Suprapubic skin (tissue), 4 donors: Measurements from ENCODE around the gene VCAN. TPM values are rescaled to one million over a fixed set of nuclear protein-coding genes. Genes with fewer than 3 reads are reported as not detected.

Source experiments
- DNase-seq, 2 donors: peaks; one replicate each; pipeline ENCODE4 v3.0.0-alpha.2; 2019; ENCODE audit warnings: low spot score in 2 of 2
- H3K27ac ChIP-seq: fragments of 200-600 bp; sonication (generic); one replicate; pipeline ENCODE4 v1.5.1; 2019
- H3K27me3 ChIP-seq: fragments of 200-600 bp; sonication (generic); one replicate; pipeline ENCODE4 v1.5.1; 2019
- H3K36me3 ChIP-seq: fragments of 200-600 bp; sonication (generic); one replicate; pipeline ENCODE4 v1.5.1; 2019
- H3K4me1 ChIP-seq: fragments of 200-600 bp; sonication (generic); one replicate; pipeline ENCODE4 v1.5.1; 2019
- H3K4me3 ChIP-seq: fragments of 200-600 bp; sonication (generic); one replicate; pipeline ENCODE4 v1.5.1; 2019; ENCODE audit warnings: mild to moderate bottlenecking
- H3K9me3 ChIP-seq: fragments of 200-600 bp; sonication (generic); one replicate; pipeline ENCODE4 v1.5.1; 2019
- CTCF ChIP-seq, 2 donors: fragments of 200-600 bp in 1 of 2; fragments of 450-650 bp in 1 of 2; sonication (generic) in 1 of 2; IDR thresholded peaks; one replicate each; pipeline ENCODE4 v1.5.1; 2016 to 2019; ENCODE audit warnings: antibody characterized with exemption in 2 of 2, mild to moderate bottlenecking in 1 of 2, moderate library complexity in 1 of 2
- EP300 ChIP-seq: sonication (generic); formaldehyde crosslinking; IDR thresholded peaks from one replicate; pipeline ENCODE4 v1.6.1; 2017; ENCODE audit warnings: antibody characterized with exemption
- POLR2A ChIP-seq, 2 donors: fragments of 450-650 bp; IDR thresholded peaks; one replicate each; pipeline ENCODE4 v1.6.1; 2017; ENCODE audit warnings: antibody characterized with exemption in 2 of 2, mild to moderate bottlenecking in 2 of 2, moderate library complexity in 2 of 2
- POLR2AphosphoS5 ChIP-seq, 3 donors: sonication (generic); formaldehyde crosslinking; IDR thresholded peaks; one replicate each; pipeline ENCODE4 v1.6.1; 2017; ENCODE audit warnings: antibody characterized with exemption in 3 of 3
- WGBS: methylation state at CpG from one replicate; pipeline ENCODE4 v1.1.5; 2018; 5-methylcytosine and 5-hydroxymethylcytosine counted together
- total RNA-seq, 4 donors: library from RNA; depleted of rRNA; stranded (reverse); fragments of >200 nt; gene quantifications; one replicate each; pipeline ENCODE4 v1.1.0, GENCODE V29; 2016

VCAN gene
- total RNA-seq, 4 donors from 2014 or later = 22.8 to 30.3 (median 24.0) TPM

DNA sequence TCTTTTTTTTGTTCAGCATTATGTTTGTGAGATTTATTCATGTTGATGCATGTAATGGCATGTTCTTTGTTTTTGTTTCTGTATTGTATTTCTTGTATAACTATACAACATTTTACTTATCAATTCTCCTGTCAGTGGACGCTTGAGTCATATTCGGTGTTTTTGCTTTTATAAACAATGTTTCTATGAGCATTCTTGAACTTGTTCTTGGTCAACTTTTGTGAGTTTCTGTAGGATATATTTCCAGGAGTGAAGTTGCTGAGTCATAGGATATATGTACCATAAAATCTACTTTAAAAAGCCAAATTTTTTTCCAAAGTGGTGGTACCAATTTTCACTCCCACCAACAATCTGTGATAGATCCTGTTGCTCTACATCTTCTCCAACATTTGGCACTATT is 104.8 kb downstream of the VCAN start:
- Histone ChIP-seq H3K4me1 (no peaks in the 10 kb centered on the region), H3K27me3 (no peaks in the 10 kb centered on the region), H3K4me3 (no peak overlapping the region), H3K9me3 (no peaks in the 10 kb centered on the region), H3K36me3 (peaks cover 7% of the 10 kb centered on the region), H3K27ac (no peak overlapping the region)
- WGBS = 88% methylated on average over 2 of the region's 2 CpGs
- TF ChIP-seq EP300 = no peak
- no peak for TF ChIP-seq POLR2A (IDR thresholded peaks at IDR 0.05)
- no peak for TF ChIP-seq CTCF (IDR thresholded peaks at IDR 0.05)
- TF ChIP-seq POLR2AphosphoS5 (IDR thresholded peaks at IDR 0.05) = no peak
- DNase-seq = no peak

GRCh38 chr5:83577036-83577636 is 105.6 kb downstream of the VCAN start:
- no peak for TF ChIP-seq EP300
- no peak for TF ChIP-seq POLR2A (IDR thresholded peaks at IDR 0.05)
- TF ChIP-seq POLR2AphosphoS5 (IDR thresholded peaks at IDR 0.05) = no peak
- TF ChIP-seq CTCF (IDR thresholded peaks at IDR 0.05) = no peak
- Histone ChIP-seq H3K4me1 (no peaks in the 10 kb centered on the region), H3K4me3 (no peak overlapping the region), H3K9me3 (no peaks in the 10 kb centered on the region), H3K36me3 (peaks cover 7% of the 10 kb centered on the region), H3K27ac (no peak overlapping the region), H3K27me3 (no peaks in the 10 kb centered on the region)
- WGBS = 55% methylated on average over 4 of the region's 4 CpGs
- DNase-seq = no peak

DNA sequence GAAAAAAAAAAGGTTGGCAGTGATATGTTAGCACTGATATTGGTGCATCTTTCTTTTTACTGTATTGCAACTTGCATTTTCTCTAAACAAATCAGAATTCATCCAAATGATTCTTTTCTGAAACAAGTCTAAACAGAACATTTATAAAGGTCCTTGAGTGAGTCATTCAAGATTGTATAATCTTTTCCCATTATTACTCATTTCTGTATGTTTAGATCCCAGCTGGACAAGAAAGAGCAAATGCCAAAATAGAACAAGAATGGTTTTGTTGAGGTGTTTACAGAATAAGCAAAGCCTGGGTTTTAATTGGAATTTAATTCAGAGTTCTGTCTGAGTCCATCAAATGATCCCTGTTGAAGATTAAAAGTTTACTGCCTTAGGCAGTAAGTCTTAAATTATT is 112.3 kb downstream of the VCAN start:
- no peak overlapping the region for H3K27ac ChIP-seq
- no peaks in the 10 kb centered on the region for H3K9me3 ChIP-seq
- DNase-seq = no peak
- no peaks in the 10 kb centered on the region for H3K36me3 ChIP-seq
- TF ChIP-seq EP300 (no peak), POLR2A (IDR thresholded peaks at IDR 0.05) (no peak), POLR2AphosphoS5 (IDR thresholded peaks at IDR 0.05) (no peak), CTCF (IDR thresholded peaks at IDR 0.05) (no peak)
- no peaks in the 10 kb centered on the region for H3K27me3 ChIP-seq
- no peak overlapping the region for H3K4me3 ChIP-seq
- H3K4me1 ChIP-seq = no peaks in the 10 kb centered on the region

DNA sequence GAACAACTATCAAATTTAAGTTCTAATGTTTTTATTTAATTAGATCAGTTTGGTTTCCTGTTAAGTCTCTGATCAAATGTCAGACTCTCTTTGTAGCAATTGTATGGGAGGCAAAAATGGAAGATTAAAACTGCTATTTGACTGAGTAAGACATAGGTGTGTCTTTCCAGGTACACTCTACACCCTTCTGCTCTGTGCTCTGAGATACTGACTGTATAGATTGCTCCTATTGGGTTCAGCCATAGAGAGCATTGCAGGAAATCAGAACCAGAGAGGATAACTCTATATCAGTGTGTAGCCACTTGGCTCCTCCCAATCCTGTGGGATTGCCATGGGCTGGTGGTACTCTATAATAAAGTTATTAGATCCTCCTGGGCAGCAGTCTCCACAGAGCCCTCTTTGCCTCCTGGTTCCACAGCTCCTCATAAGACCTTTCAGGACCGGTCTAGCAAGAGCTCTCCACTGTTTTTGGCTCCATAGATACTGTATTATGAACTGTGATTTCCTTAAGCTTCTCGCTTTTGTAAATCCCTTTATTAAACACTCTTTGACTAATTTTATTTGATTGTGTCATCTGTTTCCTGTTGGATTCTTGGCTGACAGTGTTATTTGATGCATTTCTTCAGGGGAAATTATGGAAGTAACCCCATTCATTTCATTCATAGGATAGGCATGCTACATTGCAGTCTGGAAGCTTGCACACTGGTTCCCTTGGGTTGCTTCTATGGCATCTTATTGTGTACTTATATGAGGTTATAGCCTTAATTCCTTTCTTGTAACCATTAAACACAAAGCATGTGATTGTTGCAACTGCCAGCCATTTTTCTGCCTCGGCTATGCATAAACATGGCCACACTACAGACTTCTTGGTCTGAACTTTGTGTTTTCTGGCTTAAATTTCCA is 115.6 kb downstream of the VCAN start:
- Histone ChIP-seq H3K27me3 (no peaks in the 10 kb centered on the region), H3K4me3 (no peak overlapping the region), H3K9me3 (no peaks in the 10 kb centered on the region), H3K4me1 (no peaks in the 10 kb centered on the region), H3K27ac (no peak overlapping the region), H3K36me3 (no peaks in the 10 kb centered on the region)
- DNase-seq = no peak
- 56% methylated on average over 3 of the region's 3 CpGs for WGBS
- TF ChIP-seq POLR2A (IDR thresholded peaks at IDR 0.05) (no peak), EP300 (no peak), POLR2AphosphoS5 (IDR thresholded peaks at IDR 0.05) (no peak), CTCF (IDR thresholded peaks at IDR 0.05) (no peak)

GRCh38 chr5:83589786-83590185 is 118.2 kb downstream of the VCAN start:
- no peak for DNase-seq
- Histone ChIP-seq H3K27ac (no peak overlapping the region), H3K4me3 (no peak overlapping the region), H3K27me3 (no peaks in the 10 kb centered on the region), H3K36me3 (no peaks in the 10 kb centered on the region), H3K4me1 (no peaks in the 10 kb centered on the region), H3K9me3 (no peaks in the 10 kb centered on the region)
- WGBS = 33% methylated on average over 1 of the region's 1 CpG
- TF ChIP-seq POLR2AphosphoS5 (IDR thresholded peaks at IDR 0.05) (no peak), CTCF (IDR thresholded peaks at IDR 0.05) (no peak), EP300 (no peak), POLR2A (IDR thresholded peaks at IDR 0.05) (no peak)
